A673 (cell line): ENCODE data around the gene TTC28. TPM values are rescaled to one million over a fixed set of nuclear protein-coding genes. Genes with fewer than 3 reads are reported as not detected.
"Not testable (repeated sequence)": the region's sequence is repeated elsewhere in the genome, so short reads cannot be mapped to it uniquely, and the experiment has no call there.

ENCODE experiments used
- BruUV-seq: library from RNA; stranded (reverse); fragments of 400-500 nt; replicated peaks from 2 replicates; lab custom pipeline; 2021; lab: Mats Ljungman, UMichigan
- CTCF ChIA-PET: fragments of 300-600 bp; sonication (Branson Sonifier 250); formaldehyde crosslinking; loops from one replicate; lab custom pipeline; 2022; ENCODE audit warnings: antibody characterized with exemption; lab: Charles Lee
- POLR2A ChIA-PET: fragments of 300-600 bp; sonication (Branson Sonifier 250); formaldehyde crosslinking; loops from one replicate; lab custom pipeline; 2022; ENCODE audit warnings: antibody characterized with exemption; ENCODE audit not compliant: low non-redundant PET; lab: Charles Lee
- DNase-seq: peaks from one replicate; pipeline ENCODE4 v3.0.0-alpha.2; 2015; ENCODE audit warnings: low spot score
- H3K27ac ChIP-seq: fragments of 200-600 bp; sonication (generic); 2 replicates; pipeline ENCODE4 v1.5.1; 2016; ENCODE audit warnings: mixed run types, low read depth, mild to moderate bottlenecking, mixed read lengths, antibody characterized with exemption, low read length; ENCODE audit not compliant: poor library complexity, severe bottlenecking
- H3K27me3 ChIP-seq: fragments of 200-600 bp; sonication (generic); replicated peaks from 2 replicates; pipeline ENCODE4 v1.6.1; 2017; ENCODE audit warnings: mixed run types, low read depth, mild to moderate bottlenecking, mixed read lengths, antibody characterized with exemption, low read length; ENCODE audit not compliant: insufficient read depth, poor library complexity
- H3K36me3 ChIP-seq: fragments of 200-600 bp; sonication (generic); 2 replicates; pipeline ENCODE4 v1.6.1; 2016; ENCODE audit warnings: mixed run types, mild to moderate bottlenecking, mixed read lengths, antibody characterized with exemption, low read length; ENCODE audit not compliant: insufficient read depth, poor library complexity, severe bottlenecking
- H3K4me1 ChIP-seq: fragments of 200-600 bp; sonication (generic); 2 replicates; pipeline ENCODE4 v1.6.1; 2017; ENCODE audit warnings: mixed run types, mild to moderate bottlenecking, mixed read lengths, antibody characterized with exemption, low read length; ENCODE audit not compliant: insufficient read depth, poor library complexity, severe bottlenecking
- H3K4me3 ChIP-seq: fragments of 200-600 bp; sonication (generic); 2 replicates; pipeline ENCODE4 v1.5.1; 2016; ENCODE audit warnings: low read depth, mixed run types, mild to moderate bottlenecking, mixed read lengths, low read length; ENCODE audit not compliant: poor library complexity, severe bottlenecking
- H3K9me3 ChIP-seq: fragments of 200-600 bp; sonication (generic); 2 replicates; pipeline ENCODE4 v1.6.1; 2016; ENCODE audit warnings: mixed run types, low read depth, mild to moderate bottlenecking, mixed read lengths, antibody characterized with exemption, low read length; ENCODE audit not compliant: poor library complexity, severe bottlenecking
- CTCF ChIP-seq: fragments of 300-800, 200-600 bp; sonication (generic); conservative IDR thresholded peaks from 2 replicates; pipeline ENCODE4 v1.5.1; 2017; ENCODE audit warnings: low read depth, mild to moderate bottlenecking, antibody characterized with exemption, low read length, moderate library complexity, mixed read lengths
- EZH2 ChIP-seq: fragments of 200-600 bp; sonication (generic); IDR thresholded peaks from 2 replicates; pipeline ENCODE4 v1.6.1; 2017; ENCODE audit warnings: borderline replicate concordance, low read depth, mild to moderate bottlenecking, mixed read lengths, antibody characterized with exemption, low read length; ENCODE audit not compliant: poor library complexity, severe bottlenecking
- intact Hi-C: fragments of 100-400 bp; cut with micrococcal nuclease; formaldehyde crosslinking; loops from one replicate; pipeline ENCODE4 v1.10.0; 2022; ENCODE audit not compliant: unreplicated experiment
- total RNA-seq: library from RNA; stranded (reverse); gene quantifications from 2 replicates; pipeline ENCODE4 v1.2.3, GENCODE V29; 2021

TTC28 gene
- total RNA-seq, 1 experiment from 2014 or later: 48.7 TPM

DNA sequence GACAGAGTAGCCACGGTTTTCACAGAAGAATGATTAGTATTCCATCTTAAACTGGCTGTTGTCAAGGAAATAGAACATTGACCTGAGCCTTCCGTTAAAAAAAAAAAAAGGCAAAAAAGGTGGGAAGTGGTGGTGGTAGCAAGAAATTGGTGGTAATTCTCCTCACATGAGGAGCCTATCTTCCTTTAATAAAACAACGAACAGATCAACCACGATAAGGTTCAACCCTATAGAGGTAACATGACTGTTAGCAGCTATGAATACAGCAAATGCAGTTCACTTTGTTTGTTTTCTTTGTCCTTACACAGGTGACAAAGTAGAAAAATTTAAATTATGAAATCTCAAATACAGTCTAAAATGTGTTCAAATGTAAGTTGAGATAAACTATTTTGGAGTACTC is 181.6 kb downstream of the TTC28 start:
- no peak for DNase-seq
- Histone ChIP-seq H3K4me3 (no peak overlapping the region), H3K27ac (no peak overlapping the region), H3K9me3 (no peaks in the 10 kb centered on the region), H3K27me3 (no peaks in the 10 kb centered on the region), H3K4me1 (no peaks in the 10 kb centered on the region), H3K36me3 (no peaks in the 10 kb centered on the region)
- no TSS peak for BruUV-seq
- ChIA-PET CTCF (interaction anchor here (0.6 kb wide), 1 partner anchor 99 kb away, joined by 3 read pairs; no protein-coding TSS in a partner anchor), POLR2A (no interaction called here)
- no peak for TF ChIP-seq EZH2
- TF ChIP-seq CTCF: no peak
- intact Hi-C loops: no loop called here

DNA sequence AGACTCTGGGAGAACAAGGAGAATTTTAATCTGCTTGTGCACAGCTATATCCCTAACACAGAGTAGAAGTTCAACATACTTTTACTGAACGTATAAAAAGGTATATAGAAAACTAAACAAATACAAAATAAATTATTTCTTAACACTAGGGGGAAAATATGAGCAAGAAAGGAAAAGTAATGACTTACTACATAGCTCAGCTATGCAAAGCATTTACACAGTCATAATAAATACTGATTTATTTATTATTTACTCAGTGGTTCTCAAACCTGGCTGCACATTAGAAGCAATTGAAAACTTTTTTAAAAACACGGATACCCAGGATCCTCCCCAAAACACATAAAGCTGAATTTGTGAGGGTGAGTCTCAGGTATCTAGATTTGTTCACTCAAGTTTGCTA is 182.5 kb downstream of the TTC28 start:
- Histone ChIP-seq H3K36me3 (no peaks in the 10 kb centered on the region), H3K27me3 (no peaks in the 10 kb centered on the region), H3K4me3 (no peak overlapping the region), H3K4me1 (no peaks in the 10 kb centered on the region), H3K27ac (no peak overlapping the region), H3K9me3 (no peaks in the 10 kb centered on the region)
- CTCF ChIA-PET: no interaction called here
- TF ChIP-seq EZH2 (no peak), CTCF (no peak)
- no TSS peak for BruUV-seq
- intact Hi-C loops: no loop called here
- POLR2A ChIA-PET: no interaction called here
- DNase-seq: no peak

DNA sequence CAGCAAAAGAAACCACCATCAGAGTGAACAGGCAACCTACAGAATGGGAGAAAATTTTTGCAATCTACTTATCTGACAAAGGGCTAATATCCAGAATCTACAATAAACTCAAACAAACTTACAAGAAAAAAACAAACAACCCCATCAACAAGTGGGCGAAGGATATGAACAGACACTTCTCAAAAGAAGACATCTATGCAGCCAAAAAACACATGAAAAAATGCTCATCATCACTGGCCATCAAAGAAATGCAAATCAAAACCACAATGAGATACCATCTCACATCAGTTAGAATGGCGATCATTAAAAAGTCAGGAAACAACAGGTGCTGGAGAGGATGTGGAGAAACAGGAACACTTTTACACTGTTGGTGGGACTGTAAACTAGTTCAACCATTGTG is 188.4 kb downstream of the TTC28 start:
- H3K27me3 ChIP-seq, CTCF ChIA-PET, intact Hi-C loops, H3K27ac ChIP-seq, H3K4me1 ChIP-seq, POLR2A ChIA-PET, H3K9me3 ChIP-seq, H3K4me3 ChIP-seq, BruUV-seq, H3K36me3 ChIP-seq, DNase-seq: not testable (repeated sequence)

DNA sequence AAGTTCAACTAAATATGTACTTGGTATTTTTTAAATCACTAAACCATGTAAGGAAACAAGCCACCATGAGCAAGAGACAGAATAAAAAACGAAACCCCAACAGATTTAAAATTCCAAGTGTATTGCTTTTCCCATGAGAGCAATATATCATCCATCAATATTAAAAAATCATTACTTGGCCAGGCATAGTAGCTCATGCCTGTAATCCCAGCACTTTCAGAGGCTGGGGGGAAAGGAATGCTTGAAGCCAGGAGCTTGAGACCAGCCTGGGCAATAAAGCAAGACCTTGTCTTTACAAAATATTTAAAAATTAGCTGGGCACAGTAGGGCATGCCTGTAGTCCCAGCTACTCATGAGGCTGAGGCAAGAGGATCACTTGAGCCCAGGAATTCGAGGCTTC is 190.8 kb downstream of the TTC28 start:
- Histone ChIP-seq H3K4me1 (peaks cover 11% of the 10 kb centered on the region), H3K27ac (no peak overlapping the region), H3K4me3 (no peak overlapping the region), H3K36me3 (no peaks in the 10 kb centered on the region), H3K9me3 (no peaks in the 10 kb centered on the region), H3K27me3 (no peaks in the 10 kb centered on the region)
- CTCF ChIA-PET: interaction anchor here (0.7 kb wide), 1 partner anchor 68 kb away, joined by 3 read pairs; no protein-coding TSS in a partner anchor
- TF ChIP-seq CTCF: no peak
- TF ChIP-seq EZH2: no peak
- POLR2A ChIA-PET: no interaction called here
- intact Hi-C loops: no loop called here
- no peak for DNase-seq
- BruUV-seq: no TSS peak
